ENCODE measurements around the gene BANK1. TPM values are rescaled to one million over a fixed set of nuclear protein-coding genes. Genes with fewer than 3 reads are reported as not detected.

Gene BANK1
- total RNA-seq, 1 experiment from 2014 or later = 2.4 TPM

DNA sequence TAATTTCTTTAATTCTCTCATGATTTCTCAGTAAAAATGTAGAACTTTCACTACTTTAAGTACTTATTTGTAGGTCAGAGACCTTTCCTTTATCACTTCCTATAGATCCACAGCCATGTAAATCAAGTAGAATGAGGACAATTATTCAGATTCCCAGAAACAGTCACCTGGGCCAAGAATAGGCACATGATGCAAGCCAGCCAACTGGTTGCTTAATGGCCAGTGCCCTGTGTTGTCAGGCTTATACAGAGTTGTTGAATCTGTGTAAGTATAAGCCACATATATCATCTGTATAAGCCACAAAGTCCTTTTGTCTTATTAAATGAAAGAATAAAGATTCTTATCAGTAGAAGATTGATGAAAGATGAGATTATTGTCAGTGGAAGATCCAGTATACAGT, 5.2 kb downstream of the BANK1 start:
- DNase-seq (ENCODE audit: low read depth, low spot score) = no peak
- CTCF ChIA-PET = no interaction called here
- no peak overlapping the region for H3K4me2 ChIP-seq (ENCODE audit: low read length)
- RAD21 ChIA-PET (ENCODE audit: low non-redundant PET in 1 of 2, low total read pairs in 2 of 2, uncharacterized antibody in 2 of 2, unreplicated experiment in 2 of 2) = no interaction called here
- no TSS peak for BruUV-seq (replicated peaks)
- no peaks in the 10 kb centered on the region for H3K36me3 ChIP-seq (ENCODE audit: control insufficient read depth in 1 of 2, insufficient read depth in 2 of 2, low read length in 2 of 2)
- H4K20me1 ChIP-seq (ENCODE audit: insufficient read depth) = no peaks in the 10 kb centered on the region
- intact Hi-C loops (cut with micrococcal nuclease) = no loop called here
- H3K27me3 ChIP-seq (ENCODE audit: insufficient read depth, low read length) = no peaks in the 10 kb centered on the region
- H3K4me3 ChIP-seq (replicated peaks in 1 of 2; ENCODE audit: low read depth in 1 of 2, low read length in 2 of 2) = no peak overlapping the region
- peak; percentile 85 for TF ChIP-seq CEBPB (IDR thresholded peaks at IDR 0.05; ENCODE audit: low read depth)
- no peak for TF ChIP-seq SP1 (IDR thresholded peaks at IDR 0.05; ENCODE audit: low read depth)
- H3K9me2 ChIP-seq (ENCODE audit: insufficient read depth) = no peaks in the 10 kb centered on the region
- H3K27ac ChIP-seq (ENCODE audit: low read depth, low read length) = no peak overlapping the region
- peaks cover 13 to 23% of the 10 kb centered on the region in 2 experiments; a peak in 3 of 4 replicates for H3K4me1 ChIP-seq (ENCODE audit: control insufficient read depth in 1 of 2, insufficient read depth in 2 of 2, low read length in 2 of 2)
- H2AFZ ChIP-seq (ENCODE audit: low read depth, low read length, poor library complexity, severe bottlenecking) = peak overlapping the region; percentile 35
- H3K9me3 ChIP-seq (ENCODE audit: control insufficient read depth in 1 of 2, insufficient read depth in 1 of 2, low read depth in 1 of 2, low read length in 2 of 2) = no peaks in the 10 kb centered on the region
- POLR2A ChIA-PET = no interaction called here
- H3K9ac ChIP-seq (ENCODE audit: low read length) = no peak overlapping the region
- ATAC-seq = no peak
- no peaks in the 10 kb centered on the region for H3K79me2 ChIP-seq (ENCODE audit: insufficient read depth, low read length)

DNA sequence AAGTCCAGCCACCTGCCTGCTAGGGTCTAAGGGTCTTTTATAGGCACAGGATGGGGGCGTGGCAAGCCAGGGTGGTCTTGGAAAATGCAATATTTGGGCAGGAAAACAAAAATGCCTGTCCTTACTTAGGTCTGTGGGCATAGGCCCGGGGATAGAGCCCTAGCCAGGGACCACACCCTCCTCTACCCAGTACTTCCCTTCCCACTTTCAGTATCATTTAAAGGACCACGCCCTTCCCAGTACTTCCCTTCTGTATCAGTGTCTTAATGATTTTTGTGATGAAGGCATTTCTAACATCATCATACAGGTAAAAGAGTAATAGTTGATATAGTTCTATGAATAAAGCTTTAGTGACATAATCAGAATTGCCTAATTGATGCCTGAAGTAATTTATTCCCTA, 11.4 kb downstream of the BANK1 start:
- CTCF ChIA-PET = no interaction called here
- intact Hi-C loops (cut with micrococcal nuclease) = no loop called here
- no peaks in the 10 kb centered on the region for H3K36me3 ChIP-seq (ENCODE audit: control insufficient read depth in 1 of 2, insufficient read depth in 2 of 2, low read length in 2 of 2)
- H3K79me2 ChIP-seq (ENCODE audit: insufficient read depth, low read length) = no peaks in the 10 kb centered on the region
- POLR2A ChIA-PET = no interaction called here
- H3K9me3 ChIP-seq (ENCODE audit: control insufficient read depth in 1 of 2, insufficient read depth in 1 of 2, low read depth in 1 of 2, low read length in 2 of 2) = no peaks in the 10 kb centered on the region
- BruUV-seq (replicated peaks) = no TSS peak
- no peaks in the 10 kb centered on the region for H3K4me1 ChIP-seq (ENCODE audit: control insufficient read depth in 1 of 2, insufficient read depth in 2 of 2, low read length in 2 of 2)
- RAD21 ChIA-PET (ENCODE audit: low non-redundant PET in 1 of 2, low total read pairs in 2 of 2, uncharacterized antibody in 2 of 2, unreplicated experiment in 2 of 2) = no interaction called here
- no peaks in the 10 kb centered on the region for H4K20me1 ChIP-seq (ENCODE audit: insufficient read depth)
- no peak for ATAC-seq
- no peak overlapping the region for H2AFZ ChIP-seq (ENCODE audit: low read depth, low read length, poor library complexity, severe bottlenecking)
- no peak for DNase-seq (ENCODE audit: low read depth, low spot score)
- H3K4me3 ChIP-seq (replicated peaks in 1 of 2; ENCODE audit: low read depth in 1 of 2, low read length in 2 of 2) = no peak overlapping the region
- H3K27me3 ChIP-seq (ENCODE audit: insufficient read depth, low read length) = no peaks in the 10 kb centered on the region
- no peak overlapping the region for H3K4me2 ChIP-seq (ENCODE audit: low read length)
- no peaks in the 10 kb centered on the region for H3K9me2 ChIP-seq (ENCODE audit: insufficient read depth)
- H3K27ac ChIP-seq (ENCODE audit: low read depth, low read length) = no peak overlapping the region
- TF ChIP-seq POLR2A (IDR thresholded peaks at IDR 0.05; ENCODE audit: borderline replicate concordance, extremely low read depth, insufficient read depth, insufficient read length) = no peak
- TF ChIP-seq ZFX (IDR thresholded peaks at IDR 0.05) = no peak
- TF ChIP-seq POLR2AphosphoS5 (IDR thresholded peaks at IDR 0.05; ENCODE audit: low read depth, low read length) = no peak
- TF ChIP-seq EZH2phosphoT487 (IDR thresholded peaks at IDR 0.05; ENCODE audit: borderline replicate concordance) = no peak
- TF ChIP-seq, protein P1, sequence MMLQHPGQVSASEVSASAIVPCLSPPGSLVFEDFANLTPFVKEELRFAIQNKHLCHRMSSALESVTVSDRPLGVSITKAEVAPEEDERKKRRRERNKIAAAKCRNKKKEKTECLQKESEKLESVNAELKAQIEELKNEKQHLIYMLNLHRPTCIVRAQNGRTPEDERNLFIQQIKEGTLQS (IDR thresholded peaks at IDR 0.05) = no peak
- no peak for TF ChIP-seq SP1 (IDR thresholded peaks at IDR 0.05; ENCODE audit: low read depth)
- TF ChIP-seq CEBPB (IDR thresholded peaks at IDR 0.05; ENCODE audit: low read depth) = no peak
- TF ChIP-seq YY1 (IDR thresholded peaks at IDR 0.05; ENCODE audit: extremely low read depth, insufficient replicate concordance, low read depth, low read length) = no peak
- TF ChIP-seq, protein P2, sequence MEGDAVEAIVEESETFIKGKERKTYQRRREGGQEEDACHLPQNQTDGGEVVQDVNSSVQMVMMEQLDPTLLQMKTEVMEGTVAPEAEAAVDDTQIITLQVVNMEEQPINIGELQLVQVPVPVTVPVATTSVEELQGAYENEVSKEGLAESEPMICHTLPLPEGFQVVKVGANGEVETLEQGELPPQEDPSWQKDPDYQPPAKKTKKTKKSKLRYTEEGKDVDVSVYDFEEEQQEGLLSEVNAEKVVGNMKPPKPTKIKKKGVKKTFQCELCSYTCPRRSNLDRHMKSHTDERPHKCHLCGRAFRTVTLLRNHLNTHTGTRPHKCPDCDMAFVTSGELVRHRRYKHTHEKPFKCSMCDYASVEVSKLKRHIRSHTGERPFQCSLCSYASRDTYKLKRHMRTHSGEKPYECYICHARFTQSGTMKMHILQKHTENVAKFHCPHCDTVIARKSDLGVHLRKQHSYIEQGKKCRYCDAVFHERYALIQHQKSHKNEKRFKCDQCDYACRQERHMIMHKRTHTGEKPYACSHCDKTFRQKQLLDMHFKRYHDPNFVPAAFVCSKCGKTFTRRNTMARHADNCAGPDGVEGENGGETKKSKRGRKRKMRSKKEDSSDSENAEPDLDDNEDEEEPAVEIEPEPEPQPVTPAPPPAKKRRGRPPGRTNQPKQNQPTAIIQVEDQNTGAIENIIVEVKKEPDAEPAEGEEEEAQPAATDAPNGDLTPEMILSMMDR (IDR thresholded peaks at IDR 0.05 in 2 of 3, conservative IDR thresholded peaks at IDR 0.05 in 1 of 3; ENCODE audit: borderline replicate concordance in 1 of 3, insufficient read depth in 1 of 3, low read depth in 2 of 3, low read length in 2 of 3) = no peak
- no peak for TF ChIP-seq JUND (IDR thresholded peaks at IDR 0.05)
- TF ChIP-seq RAD21 (IDR thresholded peaks at IDR 0.05; ENCODE audit: low read depth) = no peak
- no peak for TF ChIP-seq CBX3 (IDR thresholded peaks at IDR 0.05; ENCODE audit: low read depth)
- TF ChIP-seq ELF1 (IDR thresholded peaks at IDR 0.05; ENCODE audit: borderline replicate concordance, low read depth) = no peak
- no peak for TF ChIP-seq FOSL1 (IDR thresholded peaks at IDR 0.05; ENCODE audit: low read depth)
- no peak for TF ChIP-seq EGR1 (IDR thresholded peaks at IDR 0.05; ENCODE audit: low read depth)
- no peak overlapping the region for H3K9ac ChIP-seq (ENCODE audit: low read length)

Data from HCT116 (cell line).